Neural cell (in vitro differentiated cells): ENCODE data around the gene RAC2. TPM values are rescaled to one million over a fixed set of nuclear protein-coding genes. Genes with fewer than 3 reads are reported as not detected.

ENCODE experiments used
- H2AFZ ChIP-seq: fragments of 200-600, 300-800 bp; sonication (generic), shearing (Covaris generic); 2 replicates; pipeline ENCODE4 v1.6.0; 2014; ENCODE audit warnings: low read depth, mild to moderate bottlenecking, antibody characterized with exemption, low read length, moderate library complexity
- H3F3A ChIP-seq: fragments of 200-600 bp; shearing (Covaris generic); 2 replicates; pipeline ENCODE4 v1.6.1; 2016; ENCODE audit warnings: mild to moderate bottlenecking, moderate library complexity, mixed read lengths, antibody characterized with exemption, low read length; ENCODE audit not compliant: insufficient read depth, poor library complexity, severe bottlenecking
- H3K27ac ChIP-seq: fragments of 200-600, 300-800 bp; sonication (generic), shearing (Covaris generic); 2 replicates; pipeline ENCODE4 v1.5.1; 2014; ENCODE audit warnings: mild to moderate bottlenecking, low read length, moderate library complexity
- H3K27me3 ChIP-seq: fragments of 300-800, 200-600 bp; sonication (generic), shearing (Covaris generic); 2 replicates; pipeline ENCODE4 v1.6.0; 2014; ENCODE audit warnings: mild to moderate bottlenecking, low read depth, low read length, moderate library complexity; ENCODE audit not compliant: insufficient read depth
- H3K36me3 ChIP-seq: fragments of 300-800, 200-600 bp; sonication (generic), shearing (Covaris generic); 2 replicates; pipeline ENCODE4 v1.5.1; 2014; ENCODE audit warnings: mild to moderate bottlenecking, antibody characterized with exemption, low read length, moderate library complexity; ENCODE audit not compliant: insufficient read depth
- H3K4me2 ChIP-seq: fragments of 300-800, 200-600 bp; sonication (generic), shearing (Covaris generic); 2 replicates; pipeline ENCODE4 v1.6.0; 2014; ENCODE audit warnings: mild to moderate bottlenecking, low read length
- H3K4me3 ChIP-seq: fragments of 300-800, 200-600 bp; sonication (generic), shearing (Covaris generic); 2 replicates; pipeline ENCODE4 v1.5.1; 2014; ENCODE audit warnings: mild to moderate bottlenecking, low read length, moderate library complexity
- H3K79me2 ChIP-seq: fragments of 200-600 bp; shearing (Covaris generic); replicated peaks from 2 replicates; pipeline ENCODE4 v1.6.0; 2014; ENCODE audit warnings: mild to moderate bottlenecking, low read length, moderate library complexity; ENCODE audit not compliant: insufficient read depth
- H3K9ac ChIP-seq: fragments of 300-800, 200-600 bp; sonication (generic), shearing (Covaris generic); 2 replicates; pipeline ENCODE4 v1.6.1; 2016; ENCODE audit warnings: mild to moderate bottlenecking, low read length, mixed read lengths
- H3K9me2 ChIP-seq: fragments of 200-600 bp; shearing (Covaris generic); 2 replicates; pipeline ENCODE4 v1.6.1; 2016; ENCODE audit warnings: mild to moderate bottlenecking, low read length, mixed read lengths; ENCODE audit not compliant: insufficient read depth
- H3K9me3 ChIP-seq: fragments of 200-600, 300-800 bp; sonication (generic), shearing (Covaris generic); 2 replicates; pipeline ENCODE4 v1.6.1; 2016; ENCODE audit warnings: mild to moderate bottlenecking, mixed run types, low read length, moderate library complexity, mixed read lengths
- H4K20me1 ChIP-seq: fragments of 200-600 bp; shearing (Covaris generic); 2 replicates; pipeline ENCODE4 v1.6.1; 2016; ENCODE audit warnings: mild to moderate bottlenecking, mixed run types; ENCODE audit not compliant: insufficient read depth
- EP300 ChIP-seq: fragments of 450-650 bp; conservative IDR thresholded peaks from 2 replicates; pipeline ENCODE4 v1.6.1; 2014; ENCODE audit warnings: antibody characterized with exemption, mild to moderate bottlenecking, moderate library complexity; ENCODE audit not compliant: poor library complexity, severe bottlenecking
- EZH2 ChIP-seq: fragments of 200-600, 300-800 bp; shearing (Covaris generic), sonication (generic); IDR thresholded peaks from 2 replicates; pipeline ENCODE4 v1.6.1; 2014; ENCODE audit warnings: antibody characterized with exemption, low read length, borderline replicate concordance, mild to moderate bottlenecking; ENCODE audit not compliant: insufficient read depth, poor library complexity, severe bottlenecking
- MXI1 ChIP-seq: fragments of 450-650 bp; conservative IDR thresholded peaks from 2 replicates; pipeline ENCODE4 v1.6.1; 2014; ENCODE audit warnings: antibody characterized with exemption, mild to moderate bottlenecking; ENCODE audit not compliant: poor library complexity, severe bottlenecking
- POLR2AphosphoS5 ChIP-seq: IDR thresholded peaks from 2 replicates; pipeline ENCODE4 v1.6.1; 2012
- RAD21 ChIP-seq: fragments of 450-650 bp; conservative IDR thresholded peaks from 2 replicates; pipeline ENCODE4 v1.6.1; 2014; ENCODE audit warnings: antibody characterized with exemption, mild to moderate bottlenecking, moderate library complexity
- SMC3 ChIP-seq: fragments of 450-650 bp; conservative IDR thresholded peaks from 2 replicates; pipeline ENCODE4 v1.6.1; 2014; ENCODE audit warnings: antibody characterized with exemption, mild to moderate bottlenecking, moderate library complexity; ENCODE audit not compliant: poor library complexity
- TAF1 ChIP-seq: IDR thresholded peaks from 2 replicates; pipeline ENCODE4 v1.6.1; 2012; ENCODE audit warnings: low read depth
- polyA plus RNA-seq: library from polyadenylated mRNA; depleted of rRNA; stranded (reverse); fragments of >200 nt; gene quantifications from 2 replicates; pipeline ENCODE4 v1.2.3, GENCODE V29; 2014
- TF ChIP-seq, protein P1 (sequence below): fragments of 450-650 bp; IDR thresholded peaks from 2 replicates; pipeline ENCODE4 v1.5.1; 2014; ENCODE audit warnings: antibody characterized with exemption, mild to moderate bottlenecking, moderate library complexity; ENCODE audit not compliant: poor library complexity, severe bottlenecking
- TF ChIP-seq, protein P2 (sequence below): IDR thresholded peaks from 2 replicates; pipeline ENCODE4 v1.6.1; 2012; ENCODE audit warnings: borderline replicate concordance

RAC2 gene
- polyA plus RNA-seq, 1 donor from 2014 or later: not detected

DNA sequence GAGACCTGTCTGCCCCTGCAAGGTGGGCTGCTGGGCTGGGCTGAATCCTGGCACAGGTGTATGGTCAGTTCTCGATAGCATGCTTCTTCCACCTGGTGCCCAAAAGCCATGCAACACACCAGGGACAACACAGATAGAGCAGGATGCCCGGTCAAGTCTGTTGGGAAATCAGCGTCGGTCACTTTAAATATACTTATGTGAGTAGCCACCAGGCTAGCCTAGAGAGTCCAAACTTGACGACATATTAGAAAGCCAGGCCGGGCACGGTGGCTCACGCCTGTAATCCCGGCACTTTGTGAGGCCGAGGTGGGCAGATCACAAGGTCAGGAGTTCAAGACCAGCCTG lies 65.0 kb downstream of the RAC2 start:
- no peak overlapping the region for H3K9ac ChIP-seq
- H3K36me3 ChIP-seq: no peaks in the 10 kb centered on the region
- no peaks in the 10 kb centered on the region for H3K27me3 ChIP-seq
- TF ChIP-seq EZH2 (no peak), TAF1 (no peak), MXI1 (no peak), RAD21 (no peak), EP300 (no peak), POLR2AphosphoS5 (no peak), SMC3 (no peak)
- TF ChIP-seq, protein P1, sequence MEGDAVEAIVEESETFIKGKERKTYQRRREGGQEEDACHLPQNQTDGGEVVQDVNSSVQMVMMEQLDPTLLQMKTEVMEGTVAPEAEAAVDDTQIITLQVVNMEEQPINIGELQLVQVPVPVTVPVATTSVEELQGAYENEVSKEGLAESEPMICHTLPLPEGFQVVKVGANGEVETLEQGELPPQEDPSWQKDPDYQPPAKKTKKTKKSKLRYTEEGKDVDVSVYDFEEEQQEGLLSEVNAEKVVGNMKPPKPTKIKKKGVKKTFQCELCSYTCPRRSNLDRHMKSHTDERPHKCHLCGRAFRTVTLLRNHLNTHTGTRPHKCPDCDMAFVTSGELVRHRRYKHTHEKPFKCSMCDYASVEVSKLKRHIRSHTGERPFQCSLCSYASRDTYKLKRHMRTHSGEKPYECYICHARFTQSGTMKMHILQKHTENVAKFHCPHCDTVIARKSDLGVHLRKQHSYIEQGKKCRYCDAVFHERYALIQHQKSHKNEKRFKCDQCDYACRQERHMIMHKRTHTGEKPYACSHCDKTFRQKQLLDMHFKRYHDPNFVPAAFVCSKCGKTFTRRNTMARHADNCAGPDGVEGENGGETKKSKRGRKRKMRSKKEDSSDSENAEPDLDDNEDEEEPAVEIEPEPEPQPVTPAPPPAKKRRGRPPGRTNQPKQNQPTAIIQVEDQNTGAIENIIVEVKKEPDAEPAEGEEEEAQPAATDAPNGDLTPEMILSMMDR: no peak
- TF ChIP-seq, protein P2, sequence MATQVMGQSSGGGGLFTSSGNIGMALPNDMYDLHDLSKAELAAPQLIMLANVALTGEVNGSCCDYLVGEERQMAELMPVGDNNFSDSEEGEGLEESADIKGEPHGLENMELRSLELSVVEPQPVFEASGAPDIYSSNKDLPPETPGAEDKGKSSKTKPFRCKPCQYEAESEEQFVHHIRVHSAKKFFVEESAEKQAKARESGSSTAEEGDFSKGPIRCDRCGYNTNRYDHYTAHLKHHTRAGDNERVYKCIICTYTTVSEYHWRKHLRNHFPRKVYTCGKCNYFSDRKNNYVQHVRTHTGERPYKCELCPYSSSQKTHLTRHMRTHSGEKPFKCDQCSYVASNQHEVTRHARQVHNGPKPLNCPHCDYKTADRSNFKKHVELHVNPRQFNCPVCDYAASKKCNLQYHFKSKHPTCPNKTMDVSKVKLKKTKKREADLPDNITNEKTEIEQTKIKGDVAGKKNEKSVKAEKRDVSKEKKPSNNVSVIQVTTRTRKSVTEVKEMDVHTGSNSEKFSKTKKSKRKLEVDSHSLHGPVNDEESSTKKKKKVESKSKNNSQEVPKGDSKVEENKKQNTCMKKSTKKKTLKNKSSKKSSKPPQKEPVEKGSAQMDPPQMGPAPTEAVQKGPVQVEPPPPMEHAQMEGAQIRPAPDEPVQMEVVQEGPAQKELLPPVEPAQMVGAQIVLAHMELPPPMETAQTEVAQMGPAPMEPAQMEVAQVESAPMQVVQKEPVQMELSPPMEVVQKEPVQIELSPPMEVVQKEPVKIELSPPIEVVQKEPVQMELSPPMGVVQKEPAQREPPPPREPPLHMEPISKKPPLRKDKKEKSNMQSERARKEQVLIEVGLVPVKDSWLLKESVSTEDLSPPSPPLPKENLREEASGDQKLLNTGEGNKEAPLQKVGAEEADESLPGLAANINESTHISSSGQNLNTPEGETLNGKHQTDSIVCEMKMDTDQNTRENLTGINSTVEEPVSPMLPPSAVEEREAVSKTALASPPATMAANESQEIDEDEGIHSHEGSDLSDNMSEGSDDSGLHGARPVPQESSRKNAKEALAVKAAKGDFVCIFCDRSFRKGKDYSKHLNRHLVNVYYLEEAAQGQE: no peak
- no peak overlapping the region for H3K4me3 ChIP-seq
- no peak overlapping the region for H3K27ac ChIP-seq
- H3F3A ChIP-seq: no peaks in the 10 kb centered on the region
- no peak overlapping the region for H3K4me2 ChIP-seq
- H2AFZ ChIP-seq: no peak overlapping the region
- H3K9me2 ChIP-seq: no peaks in the 10 kb centered on the region
- H3K79me2 ChIP-seq: no peaks in the 10 kb centered on the region
- no peaks in the 10 kb centered on the region for H4K20me1 ChIP-seq
- no peaks in the 10 kb centered on the region for H3K9me3 ChIP-seq

GRCh38 chr22:37178350-37179125 lies 65.5 kb downstream of the RAC2 start:
- Histone ChIP-seq H3K36me3 (no peaks in the 10 kb centered on the region), H3K9ac (no peak overlapping the region), H3K27ac (no peak overlapping the region), H3K9me2 (no peaks in the 10 kb centered on the region), H3K79me2 (no peaks in the 10 kb centered on the region), H3K9me3 (no peaks in the 10 kb centered on the region), H3K27me3 (no peaks in the 10 kb centered on the region), H3F3A (no peaks in the 10 kb centered on the region), H3K4me3 (no peak overlapping the region), H3K4me2 (no peak overlapping the region), H4K20me1 (no peaks in the 10 kb centered on the region), H2AFZ (no peak overlapping the region)
- TF ChIP-seq, protein P1: no peak
- TF ChIP-seq TAF1 (no peak), EP300 (no peak)
